H9 (cell line): ENCODE measurements around the gene TNRC18. TPM values are rescaled to one million over a fixed set of nuclear protein-coding genes. Genes with fewer than 3 reads are reported as not detected.

Experiments used
- DNase-seq: peaks from one replicate; pipeline ENCODE4 v3.0.0-alpha.2; 2017
- H2AFZ ChIP-seq: one replicate; pipeline ENCODE4 v1.6.1; 2013; ENCODE audit warnings: mild to moderate bottlenecking, low read length, control low read depth, moderate library complexity
- H2AK5ac ChIP-seq: 2 replicates; pipeline ENCODE4 v1.6.1; 2013; ENCODE audit warnings: low read length, control low read depth, mixed read lengths; ENCODE audit not compliant: insufficient read length
- H2BK120ac ChIP-seq: one replicate; pipeline ENCODE4 v1.6.1; 2013; ENCODE audit warnings: low read depth, mild to moderate bottlenecking, low read length, control low read depth, inconsistent platforms; ENCODE audit not compliant: poor library complexity, severe bottlenecking
- H2BK12ac ChIP-seq: 2 replicates; pipeline ENCODE4 v1.6.1; 2013; ENCODE audit warnings: low read length, control low read depth, mixed read lengths, low read depth; ENCODE audit not compliant: insufficient read length
- H2BK15ac ChIP-seq: 2 replicates; pipeline ENCODE4 v1.6.1; 2013; ENCODE audit warnings: low read depth, low read length, control low read depth
- H2BK20ac ChIP-seq: one replicate; pipeline ENCODE4 v1.6.1; 2013; ENCODE audit warnings: low read depth, mild to moderate bottlenecking, low read length, control low read depth, inconsistent platforms; ENCODE audit not compliant: poor library complexity, severe bottlenecking
- H2BK5ac ChIP-seq: 2 replicates; pipeline ENCODE4 v1.6.1; 2013; ENCODE audit warnings: low read length, control low read depth, mixed read lengths; ENCODE audit not compliant: insufficient read length
- H3K14ac ChIP-seq: 2 replicates; pipeline ENCODE4 v1.6.1; 2013; ENCODE audit warnings: low read length, control low read depth; ENCODE audit not compliant: insufficient read depth
- H3K18ac ChIP-seq: 2 replicates; pipeline ENCODE4 v1.6.1; 2013; ENCODE audit warnings: low read depth, mild to moderate bottlenecking, mixed read lengths, low read length, control low read depth; ENCODE audit not compliant: insufficient read length
- H3K23ac ChIP-seq: 2 replicates; pipeline ENCODE4 v1.6.1; 2013; ENCODE audit warnings: low read length, control low read depth, mixed read lengths, low read depth; ENCODE audit not compliant: insufficient read length
- H3K23me2 ChIP-seq: 2 replicates; pipeline ENCODE4 v1.6.1; 2013; ENCODE audit warnings: low read depth, mild to moderate bottlenecking, mixed read lengths, low read length, control low read depth; ENCODE audit not compliant: insufficient read length, poor library complexity, severe bottlenecking
- H3K27ac ChIP-seq: 2 replicates; pipeline ENCODE4 v1.5.1; 2013; ENCODE audit warnings: low read length, control low read depth, mixed read lengths, low read depth; ENCODE audit not compliant: insufficient read length
- H3K27me3 ChIP-seq: 2 replicates; pipeline ENCODE4 v1.6.1; 2013; ENCODE audit warnings: low read length, control low read depth, inconsistent platforms; ENCODE audit not compliant: insufficient read depth
- H3K4ac ChIP-seq: 2 replicates; pipeline ENCODE4 v1.6.1; 2013; ENCODE audit warnings: low read depth, mild to moderate bottlenecking, control low read depth, inconsistent platforms, low read length, moderate library complexity
- H3K4me1 ChIP-seq: 2 replicates; pipeline ENCODE4 v1.6.1; 2013; ENCODE audit warnings: low read length, control low read depth, inconsistent platforms; ENCODE audit not compliant: insufficient read depth
- H3K4me2 ChIP-seq: 2 replicates; pipeline ENCODE4 v1.6.1; 2013; ENCODE audit warnings: low read length, control low read depth, mixed read lengths; ENCODE audit not compliant: insufficient read length, insufficient read depth
- H3K56ac ChIP-seq: 2 replicates; pipeline ENCODE4 v1.6.1; 2013; ENCODE audit warnings: low read depth, mild to moderate bottlenecking, mixed read lengths, low read length, control low read depth; ENCODE audit not compliant: insufficient read length
- H3K79me1 ChIP-seq: 2 replicates; pipeline ENCODE4 v1.6.1; 2013; ENCODE audit warnings: low read depth, mild to moderate bottlenecking, moderate library complexity, low read length, control low read depth, inconsistent platforms; ENCODE audit not compliant: insufficient read depth, poor library complexity, severe bottlenecking
- H3K79me2 ChIP-seq: 2 replicates; pipeline ENCODE4 v1.6.1; 2013; ENCODE audit warnings: low read length, control low read depth, inconsistent platforms; ENCODE audit not compliant: insufficient read depth
- H3K9ac ChIP-seq: 2 replicates; pipeline ENCODE4 v1.6.1; 2013; ENCODE audit warnings: low read length, control low read depth, mixed read lengths; ENCODE audit not compliant: insufficient read length; ENCODE audit errors: extremely low read depth
- H3K9me3 ChIP-seq: one replicate; pipeline ENCODE4 v1.6.1; 2013; ENCODE audit warnings: low read depth, low read length, inconsistent platforms; ENCODE audit not compliant: control insufficient read depth
- H3T11ph ChIP-seq: one replicate; pipeline ENCODE4 v1.6.1; 2013; ENCODE audit warnings: mild to moderate bottlenecking, low read length, control low read depth, inconsistent platforms
- H4K20me1 ChIP-seq: one replicate; pipeline ENCODE4 v1.6.1; 2013; ENCODE audit not compliant: control insufficient read depth, insufficient read length, insufficient read depth
- H4K5ac ChIP-seq: 2 replicates; pipeline ENCODE4 v1.6.1; 2013; ENCODE audit warnings: low read depth, mild to moderate bottlenecking, mixed read lengths, low read length, control low read depth; ENCODE audit not compliant: insufficient read length
- H4K8ac ChIP-seq: replicated peaks from 2 replicates; pipeline ENCODE4 v1.6.1; 2013; ENCODE audit warnings: low read length, control low read depth, mixed read lengths, low read depth; ENCODE audit not compliant: insufficient read length
- H4K91ac ChIP-seq: 2 replicates; pipeline ENCODE4 v1.6.1; 2013; ENCODE audit warnings: low read depth, mild to moderate bottlenecking, moderate library complexity, mixed read lengths, low read length, control low read depth; ENCODE audit not compliant: insufficient read length
- H3K27ac Mint-ChIP-seq, 3 experiments: 2 replicates in 2 of 3; 3 replicates in 1 of 3; pipeline ENCODE4 v1.8.0; 2020 to 2021; ENCODE audit warnings: mixed read lengths in 3 of 3, mild to moderate bottlenecking in 1 of 3, moderate library complexity in 1 of 3
- H3K27me3 Mint-ChIP-seq: 2 replicates; pipeline ENCODE4 v1.8.0; 2021; ENCODE audit warnings: low read depth, mild to moderate bottlenecking, moderate library complexity, mixed read lengths
- H3K36me3 Mint-ChIP-seq, 3 experiments: 2 replicates in 2 of 3; 3 replicates in 1 of 3; pipeline ENCODE4 v1.8.0; 2020 to 2021; ENCODE audit warnings: low read depth in 3 of 3, mixed read lengths in 3 of 3; ENCODE audit not compliant: insufficient read depth in 1 of 3
- H3K4me1 Mint-ChIP-seq, 2 experiments: 2 replicates each; pipeline ENCODE4 v1.8.0; 2020; ENCODE audit warnings: mixed read lengths in 2 of 2
- H3K4me3 Mint-ChIP-seq, 2 experiments: 2 replicates in 1 of 2; 3 replicates in 1 of 2; pipeline ENCODE4 v1.8.0; 2020 to 2021; ENCODE audit warnings: mild to moderate bottlenecking in 2 of 2, mixed read lengths in 2 of 2, moderate library complexity in 1 of 2
- H3K9me3 Mint-ChIP-seq, 2 experiments: 2 replicates in 1 of 2; 3 replicates in 1 of 2; pipeline ENCODE4 v1.8.0; 2020; ENCODE audit warnings: mild to moderate bottlenecking in 2 of 2, mixed read lengths in 2 of 2, moderate library complexity in 1 of 2
- CTCF ChIP-seq: fragments of 200-600 bp; sonication (generic); conservative IDR thresholded peaks from 3 replicates; pipeline ENCODE4 v1.8.0; 2021; ENCODE audit warnings: antibody characterized with exemption, mild to moderate bottlenecking
- WGBS: extraction: QIAGEN DNeasy Blood & Tissue Kit; methylation state at CpG from one replicate; pipeline ENCODE4 v1.1.7; 2013; ENCODE audit warnings: missing lambda C conversion rate, low lambda C conversion rate, mixed read lengths; ENCODE audit not compliant: insufficient read length; ENCODE audit errors: extremely low coverage; 5-methylcytosine and 5-hydroxymethylcytosine counted together
- total RNA-seq: library from RNA; stranded (reverse); gene quantifications from 2 replicates; pipeline ENCODE4 v1.2.1, GENCODE V29; 2021

Gene TNRC18
- total RNA-seq, 1 experiment from 2014 or later, result 21.2 TPM

GRCh38 chr7:5458921-5459480 is 35.4 kb upstream of the TNRC18 start:
- no peak overlapping the region for H2BK5ac ChIP-seq
- no peak overlapping the region for H3T11ph ChIP-seq
- Mint-ChIP-seq H3K4me3 (no peak overlapping the region), H3K9me3 (no peaks in the 10 kb centered on the region), H3K27ac (no peak overlapping the region), H3K4me1 (no peaks in the 10 kb centered on the region), H3K27me3 (peaks cover 12% of the 10 kb centered on the region), H3K36me3 (no peaks in the 10 kb centered on the region)
- H4K8ac ChIP-seq, result no peak overlapping the region
- H4K20me1 ChIP-seq, result no peaks in the 10 kb centered on the region
- DNase-seq, result no peak
- no peak overlapping the region for H2AK5ac ChIP-seq
- no peaks in the 10 kb centered on the region for H3K79me2 ChIP-seq
- H3K9me3 ChIP-seq, result no peaks in the 10 kb centered on the region
- H3K18ac ChIP-seq, result no peak overlapping the region
- no peak overlapping the region for H3K27ac ChIP-seq
- TF ChIP-seq CTCF, result no peak
- H3K14ac ChIP-seq, result no peak overlapping the region
- no CpG with 5 or more reads among the region's 9 CpGs for WGBS
- no peaks in the 10 kb centered on the region for H3K79me1 ChIP-seq
- no peak overlapping the region for H2BK12ac ChIP-seq
- H3K4me1 ChIP-seq, result no peaks in the 10 kb centered on the region
- H2BK120ac ChIP-seq, result no peak overlapping the region
- H3K27me3 ChIP-seq, result no peaks in the 10 kb centered on the region
- H3K4ac ChIP-seq, result no peak overlapping the region
- no peak overlapping the region for H3K23ac ChIP-seq
- H2BK15ac ChIP-seq, result no peak overlapping the region
- no peak overlapping the region for H4K91ac ChIP-seq
- H3K56ac ChIP-seq, result no peak overlapping the region
- H3K9ac ChIP-seq, result no peak overlapping the region
- no peak overlapping the region for H3K4me2 ChIP-seq
- no peak overlapping the region for H2AFZ ChIP-seq
- H4K5ac ChIP-seq, result no peak overlapping the region
- H2BK20ac ChIP-seq, result no peak overlapping the region
- H3K23me2 ChIP-seq, result no peaks in the 10 kb centered on the region
